Measurements from ENCODE around the gene OPTC.

OPTC gene

GRCh38 chr1:203524824-203525223 lies 30.9 kb downstream of the OPTC start:
- no peak overlapping the region for H3K27ac Mint-ChIP-seq
- no peak overlapping the region for H3K4me3 Mint-ChIP-seq
- H3K9me3 Mint-ChIP-seq, result no peaks in the 10 kb centered on the region
- H3K36me3 Mint-ChIP-seq, result no peaks in the 10 kb centered on the region
- ATAC-seq, result no peak
- peaks cover 12% of the 10 kb centered on the region for H3K4me1 Mint-ChIP-seq
- no peaks in the 10 kb centered on the region for H3K27me3 Mint-ChIP-seq

- no peak overlapping the region for H3K27ac Mint-ChIP-seq
- no peaks in the 10 kb centered on the region for H3K36me3 Mint-ChIP-seq
- H3K4me3 Mint-ChIP-seq, result no peak overlapping the region
- no peaks in the 10 kb centered on the region for H3K27me3 Mint-ChIP-seq
- peaks cover 12% of the 10 kb centered on the region for H3K4me1 Mint-ChIP-seq
- H3K9me3 Mint-ChIP-seq, result no peaks in the 10 kb centered on the region
- ATAC-seq, result no peak
These were observed 31.7 kb downstream of the OPTC start for GRCh38 chr1:203525685-203526084.

GRCh38 chr1:203526130-203526529 lies 32.2 kb downstream of the OPTC start:
- H3K4me1 Mint-ChIP-seq, result peaks cover 12% of the 10 kb centered on the region
- H3K27me3 Mint-ChIP-seq, result no peaks in the 10 kb centered on the region
- H3K9me3 Mint-ChIP-seq, result no peaks in the 10 kb centered on the region
- H3K36me3 Mint-ChIP-seq, result no peaks in the 10 kb centered on the region
- no peak for ATAC-seq
- no peak overlapping the region for H3K27ac Mint-ChIP-seq
- H3K4me3 Mint-ChIP-seq, result no peak overlapping the region

GRCh38 chr1:203526572-203526971 lies 32.6 kb downstream of the OPTC start:
- H3K27ac Mint-ChIP-seq, result no peak overlapping the region
- no peak for ATAC-seq
- no peaks in the 10 kb centered on the region for H3K27me3 Mint-ChIP-seq

GRCh38 chr1:203527013-203527412 lies 33.1 kb downstream of the OPTC start:
- no peak overlapping the region for H3K27ac Mint-ChIP-seq
- no peaks in the 10 kb centered on the region for H3K36me3 Mint-ChIP-seq
- no peak for ATAC-seq
- H3K4me3 Mint-ChIP-seq, result no peak overlapping the region
- H3K4me1 Mint-ChIP-seq, result peaks cover 12% of the 10 kb centered on the region
- H3K27me3 Mint-ChIP-seq, result no peaks in the 10 kb centered on the region
- H3K9me3 Mint-ChIP-seq, result no peaks in the 10 kb centered on the region

More at GRCh38 chr1:203526572-203526971, 32.6 kb downstream of the OPTC start:
- no peaks in the 10 kb centered on the region for H3K36me3 Mint-ChIP-seq
- no peak overlapping the region for H3K4me3 Mint-ChIP-seq
- H3K4me1 Mint-ChIP-seq, result peaks cover 12% of the 10 kb centered on the region
- H3K9me3 Mint-ChIP-seq, result no peaks in the 10 kb centered on the region

- peaks cover 12% of the 10 kb centered on the region for H3K4me1 Mint-ChIP-seq
- H3K27ac Mint-ChIP-seq, result no peak overlapping the region
- H3K27me3 Mint-ChIP-seq, result no peaks in the 10 kb centered on the region
- ATAC-seq, result no peak
- no peak overlapping the region for H3K4me3 Mint-ChIP-seq
- H3K9me3 Mint-ChIP-seq, result no peaks in the 10 kb centered on the region
- H3K36me3 Mint-ChIP-seq, result no peaks in the 10 kb centered on the region
These were observed 34.1 kb downstream of the OPTC start for GRCh38 chr1:203528063-203528462.

- Mint-ChIP-seq H3K27ac (no peak overlapping the region), H3K27me3 (no peaks in the 10 kb centered on the region)
These were observed 35.3 kb downstream of the OPTC start for GRCh38 chr1:203528976-203529835.

GRCh38 chr1:203531063-203531462 lies 37.1 kb downstream of the OPTC start:
- Mint-ChIP-seq H3K36me3 (no peaks in the 10 kb centered on the region), H3K4me1 (peaks cover 12% of the 10 kb centered on the region), H3K9me3 (no peaks in the 10 kb centered on the region), H3K27ac (no peak overlapping the region), H3K27me3 (peaks cover 16% of the 10 kb centered on the region), H3K4me3 (no peak overlapping the region)
- ATAC-seq, result no peak

More at GRCh38 chr1:203528976-203529835, 35.3 kb downstream of the OPTC start:
- H3K4me1 Mint-ChIP-seq, result peaks cover 12% of the 10 kb centered on the region
- no peaks in the 10 kb centered on the region for H3K36me3 Mint-ChIP-seq
- H3K9me3 Mint-ChIP-seq, result no peaks in the 10 kb centered on the region
- ATAC-seq, result no peak
- H3K4me3 Mint-ChIP-seq, result no peak overlapping the region

GRCh38 chr1:203534012-203534411 lies 40.1 kb downstream of the OPTC start:
- H3K27me3 Mint-ChIP-seq, result peaks cover 16% of the 10 kb centered on the region
- no peaks in the 10 kb centered on the region for H3K9me3 Mint-ChIP-seq
- peaks cover 8% of the 10 kb centered on the region for H3K4me1 Mint-ChIP-seq
- no peak for ATAC-seq
- no peak overlapping the region for H3K4me3 Mint-ChIP-seq
- H3K27ac Mint-ChIP-seq, result no peak overlapping the region
- H3K36me3 Mint-ChIP-seq, result no peaks in the 10 kb centered on the region

GRCh38 chr1:203534526-203534925 lies 40.6 kb downstream of the OPTC start:
- H3K4me3 Mint-ChIP-seq, result no peak overlapping the region
- no peaks in the 10 kb centered on the region for H3K36me3 Mint-ChIP-seq
- no peak for ATAC-seq
- peaks cover 3% of the 10 kb centered on the region for H3K4me1 Mint-ChIP-seq
- H3K9me3 Mint-ChIP-seq, result no peaks in the 10 kb centered on the region
- H3K27ac Mint-ChIP-seq, result no peak overlapping the region
- H3K27me3 Mint-ChIP-seq, result peaks cover 16% of the 10 kb centered on the region

GRCh38 chr1:203536575-203536974 lies 42.6 kb downstream of the OPTC start:
- Mint-ChIP-seq H3K4me1 (no peaks in the 10 kb centered on the region), H3K9me3 (no peaks in the 10 kb centered on the region), H3K36me3 (no peaks in the 10 kb centered on the region), H3K27ac (no peak overlapping the region), H3K4me3 (no peak overlapping the region), H3K27me3 (peaks cover 16% of the 10 kb centered on the region)
- no peak for ATAC-seq

- Mint-ChIP-seq H3K36me3 (no peaks in the 10 kb centered on the region), H3K4me1 (no peaks in the 10 kb centered on the region), H3K27me3 (peaks cover 16% of the 10 kb centered on the region), H3K27ac (no peak overlapping the region), H3K4me3 (no peak overlapping the region), H3K9me3 (no peaks in the 10 kb centered on the region)
- no peak for ATAC-seq
These were observed 43.1 kb downstream of the OPTC start for GRCh38 chr1:203536980-203537455.

GRCh38 chr1:203537806-203538464 lies 44.0 kb downstream of the OPTC start:
- Mint-ChIP-seq H3K36me3 (no peaks in the 10 kb centered on the region), H3K27ac (no peak overlapping the region)
- no peak for ATAC-seq

GRCh38 chr1:203538726-203539125 lies 44.8 kb downstream of the OPTC start:
- Mint-ChIP-seq H3K27ac (no peak overlapping the region), H3K4me3 (no peak overlapping the region), H3K9me3 (no peaks in the 10 kb centered on the region), H3K4me1 (no peaks in the 10 kb centered on the region), H3K36me3 (no peaks in the 10 kb centered on the region), H3K27me3 (peaks cover 16% of the 10 kb centered on the region)
- no peak for ATAC-seq

More at GRCh38 chr1:203537806-203538464, 44.0 kb downstream of the OPTC start:
- Mint-ChIP-seq H3K4me3 (no peak overlapping the region), H3K27me3 (peaks cover 16% of the 10 kb centered on the region), H3K4me1 (no peaks in the 10 kb centered on the region), H3K9me3 (no peaks in the 10 kb centered on the region)

- no peaks in the 10 kb centered on the region for H3K4me1 Mint-ChIP-seq
- peaks cover 9% of the 10 kb centered on the region for H3K27me3 Mint-ChIP-seq
- ATAC-seq, result no peak
These were observed 46.0 kb downstream of the OPTC start for GRCh38 chr1:203539831-203540546.

More at GRCh38 chr1:203539831-203540546, 46.0 kb downstream of the OPTC start:
- H3K9me3 Mint-ChIP-seq, result no peaks in the 10 kb centered on the region
- no peaks in the 10 kb centered on the region for H3K36me3 Mint-ChIP-seq
- no peak overlapping the region for H3K27ac Mint-ChIP-seq
- no peak overlapping the region for H3K4me3 Mint-ChIP-seq

All from stimulated activated memory B cell treated with anti-CD40 and anti-IgM and Interleukin-4, amounts not matched to agents 10 μg/mL and 1 μg/mL and 100 μg/mL, for 72 hours (primary cell).